HG02623 (cell line): Measurements from ENCODE around the gene CHMP1B.
"Not testable (repeated sequence)": the region's sequence is repeated elsewhere in the genome, so short reads cannot be mapped to it uniquely, and the experiment has no call there.

ENCODE experiments used
- ATAC-seq: cut with Tn5 transposase; IDR thresholded peaks from one replicate; pipeline ENCODE4 v1.9.1; 2021; ENCODE audit warnings: moderate library complexity; ENCODE audit not compliant: unreplicated experiment

The CHMP1B gene

GRCh38 chr18:11866329-11866728 lies 15.1 kb downstream of the CHMP1B start:
- ATAC-seq = no peak

- ATAC-seq = no peak
Observed at GRCh38 chr18:11866764-11867163, 15.6 kb downstream of the CHMP1B start.

- ATAC-seq = no peak
Observed at GRCh38 chr18:11868230-11868629, 17.0 kb downstream of the CHMP1B start.

- no peak for ATAC-seq
Observed at GRCh38 chr18:11871501-11871900, 20.3 kb downstream of the CHMP1B start.

- ATAC-seq = no peak
Observed at GRCh38 chr18:11872479-11873136, 21.4 kb downstream of the CHMP1B start.

- ATAC-seq = no peak
Observed at GRCh38 chr18:11873670-11874340, 22.6 kb downstream of the CHMP1B start.

- ATAC-seq = no peak
Observed at GRCh38 chr18:11874676-11875075, 23.5 kb downstream of the CHMP1B start.

GRCh38 chr18:11877497-11878135 lies 26.4 kb downstream of the CHMP1B start:
- no peak for ATAC-seq

GRCh38 chr18:11880586-11881304 lies 29.5 kb downstream of the CHMP1B start:
- ATAC-seq = no peak

GRCh38 chr18:11882636-11883035 lies 31.4 kb downstream of the CHMP1B start:
- no peak for ATAC-seq

- peak; percentile 71 for ATAC-seq
Observed at GRCh38 chr18:11883153-11883552, 31.9 kb downstream of the CHMP1B start.

- no peak for ATAC-seq
Observed at GRCh38 chr18:11884396-11885030, 33.3 kb downstream of the CHMP1B start.

GRCh38 chr18:11885278-11885947 lies 34.2 kb downstream of the CHMP1B start:
- ATAC-seq = no peak

GRCh38 chr18:11886577-11887110 lies 35.4 kb downstream of the CHMP1B start:
- ATAC-seq = no peak

GRCh38 chr18:11887328-11888128 lies 36.3 kb downstream of the CHMP1B start:
- no peak for ATAC-seq

- ATAC-seq = no peak
Observed at GRCh38 chr18:11888726-11889125, 37.5 kb downstream of the CHMP1B start.

- ATAC-seq = no peak
Observed at GRCh38 chr18:11889284-11889683, 38.1 kb downstream of the CHMP1B start.

GRCh38 chr18:11891737-11892136 lies 40.5 kb downstream of the CHMP1B start:
- ATAC-seq = no peak

- ATAC-seq = not testable (repeated sequence)
Observed at GRCh38 chr18:11892438-11892837, 41.2 kb downstream of the CHMP1B start.
